Right lobe of liver (tissue), 4 donors: ENCODE measurements around the gene LTB.

Experiments
- POLR2A ChIP-seq: fragments of 450-650 bp; IDR thresholded peaks from one replicate; pipeline ENCODE4 v1.6.1; 2017; ENCODE audit warnings: antibody characterized with exemption, mild to moderate bottlenecking
- TF ChIP-seq, protein P1 (sequence below), 4 donors: fragments of 200-600 bp in 3 of 4; fragments of 450-650 bp in 1 of 4; IDR thresholded peaks; one replicate each; pipeline versions ENCODE4 v1.5.1 to v1.8.0; 2016 to 2022; ENCODE audit warnings: antibody characterized with exemption in 4 of 4, mild to moderate bottlenecking in 2 of 4
- donor health status: DM: no; HTN: no; CAD: no.
- donor health status: DM: no; HTN: no; CAD: no.
- donor health status: DM: no; HTN: yes; CAD: no.

DNA sequence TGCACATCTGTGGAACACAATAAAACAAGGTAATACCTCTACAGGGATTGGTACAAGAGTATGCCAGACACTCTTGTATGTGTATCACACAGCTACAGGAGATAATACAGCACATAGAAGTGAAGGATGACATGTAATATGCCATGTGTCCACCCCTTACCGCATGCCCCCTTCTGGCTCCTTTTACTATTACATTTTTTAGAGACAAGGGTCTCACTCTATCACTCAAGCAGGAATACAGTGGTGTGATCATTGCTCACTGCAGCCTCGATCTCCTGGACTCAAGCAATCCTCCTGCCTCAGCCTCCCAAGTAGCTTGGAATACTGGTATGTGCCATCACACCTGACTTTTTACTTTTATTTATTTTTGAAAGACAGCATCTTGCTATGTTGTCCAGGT is 14.8 kb upstream of the LTB start:
- TF ChIP-seq, protein P1, sequence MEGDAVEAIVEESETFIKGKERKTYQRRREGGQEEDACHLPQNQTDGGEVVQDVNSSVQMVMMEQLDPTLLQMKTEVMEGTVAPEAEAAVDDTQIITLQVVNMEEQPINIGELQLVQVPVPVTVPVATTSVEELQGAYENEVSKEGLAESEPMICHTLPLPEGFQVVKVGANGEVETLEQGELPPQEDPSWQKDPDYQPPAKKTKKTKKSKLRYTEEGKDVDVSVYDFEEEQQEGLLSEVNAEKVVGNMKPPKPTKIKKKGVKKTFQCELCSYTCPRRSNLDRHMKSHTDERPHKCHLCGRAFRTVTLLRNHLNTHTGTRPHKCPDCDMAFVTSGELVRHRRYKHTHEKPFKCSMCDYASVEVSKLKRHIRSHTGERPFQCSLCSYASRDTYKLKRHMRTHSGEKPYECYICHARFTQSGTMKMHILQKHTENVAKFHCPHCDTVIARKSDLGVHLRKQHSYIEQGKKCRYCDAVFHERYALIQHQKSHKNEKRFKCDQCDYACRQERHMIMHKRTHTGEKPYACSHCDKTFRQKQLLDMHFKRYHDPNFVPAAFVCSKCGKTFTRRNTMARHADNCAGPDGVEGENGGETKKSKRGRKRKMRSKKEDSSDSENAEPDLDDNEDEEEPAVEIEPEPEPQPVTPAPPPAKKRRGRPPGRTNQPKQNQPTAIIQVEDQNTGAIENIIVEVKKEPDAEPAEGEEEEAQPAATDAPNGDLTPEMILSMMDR (IDR thresholded peaks at IDR 0.05) = peak; percentile 32 to 42 (median 34)
- no peak for TF ChIP-seq POLR2A
